ENCODE results near the gene PRKCA.
"Not testable (repeated sequence)": the region's sequence is repeated elsewhere in the genome, so short reads cannot be mapped to it uniquely, and the experiment has no call there.

The PRKCA gene

GRCh38 chr17:66292353-66292752 lies 10.1 kb upstream of the PRKCA start:
- no peak for DNase-seq

- DNase-seq = no peak
Observed at GRCh38 chr17:66296289-66296725, 6.1 kb upstream of the PRKCA start.

DNA sequence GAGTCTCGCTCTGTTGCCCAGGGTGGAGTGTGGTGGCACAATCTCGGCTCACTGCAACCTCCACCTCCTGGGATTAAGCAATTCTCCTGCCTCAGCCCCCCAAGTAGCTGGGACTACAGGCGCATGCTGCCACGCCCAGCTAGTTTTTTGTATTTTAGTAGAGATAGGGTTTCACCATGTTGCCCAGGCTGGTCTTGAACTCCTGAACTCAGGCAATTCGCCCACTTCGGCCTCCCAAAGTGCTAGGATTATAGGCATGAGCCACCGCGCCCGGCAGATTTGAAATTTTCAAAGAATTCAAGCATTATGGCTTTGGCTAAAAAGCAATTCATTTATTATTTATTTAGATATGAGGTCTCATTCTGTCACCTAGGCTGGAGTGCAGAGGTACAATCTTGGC lies 5.0 kb upstream of the PRKCA start:
- not testable (repeated sequence) for DNase-seq

GRCh38 chr17:66299711-66300110 lies 2.7 kb upstream of the PRKCA start:
- no peak for DNase-seq

GRCh38 chr17:66300956-66301355 lies 1.5 kb upstream of the PRKCA start:
- DNase-seq = no peak

- DNase-seq = no peak
Observed at GRCh38 chr17:66301367-66301863, 998 bp upstream of the PRKCA start.

GRCh38 chr17:66302761-66303626 lies 581 bp downstream of the PRKCA start:
- peak; percentile 34 for DNase-seq

DNA sequence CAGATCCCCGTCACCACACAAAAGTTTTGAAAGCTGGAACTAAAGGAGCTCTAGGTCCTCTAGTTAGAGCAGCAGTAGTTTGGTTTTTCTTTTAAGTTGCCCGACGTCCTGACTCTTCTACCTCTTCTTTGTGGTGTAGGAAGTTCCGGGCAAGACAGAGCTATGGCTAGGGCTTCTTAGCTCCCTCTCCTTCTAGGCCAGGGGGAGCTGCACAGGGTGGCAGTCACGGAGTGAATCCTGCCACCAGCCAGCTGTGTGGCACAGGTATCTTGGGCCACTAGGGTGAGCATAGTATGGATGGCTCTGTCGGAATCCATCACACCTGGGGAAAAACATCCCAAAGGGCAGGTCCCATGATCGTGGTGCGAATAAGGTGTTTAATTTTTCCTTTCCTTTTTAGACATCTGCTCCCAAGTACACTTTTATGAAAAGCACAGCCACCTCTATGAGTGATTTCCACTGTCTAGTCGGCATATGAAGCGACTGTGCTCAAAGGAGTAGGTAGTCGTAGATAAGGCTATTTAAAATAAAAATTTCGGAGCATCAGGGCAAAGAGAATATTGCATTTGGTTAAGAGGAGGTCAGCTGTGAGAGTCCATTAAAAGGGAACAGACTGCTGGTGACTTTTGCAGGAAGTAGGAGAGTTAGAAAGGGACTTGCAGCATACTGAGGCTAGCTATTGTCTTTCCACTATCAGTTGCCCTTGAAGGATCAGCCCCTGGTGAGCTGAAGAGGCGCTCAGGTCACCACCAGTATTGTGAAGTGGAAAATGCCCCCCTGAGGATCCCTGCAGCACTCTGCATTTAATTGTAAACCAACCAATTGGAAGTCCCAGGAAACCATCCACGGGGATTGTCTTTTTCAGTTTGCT lies 2.1 kb downstream of the PRKCA start:
- peak; percentile 24 for DNase-seq

- no peak for DNase-seq
Observed at GRCh38 chr17:66306446-66306845, 4.0 kb downstream of the PRKCA start.

DNA sequence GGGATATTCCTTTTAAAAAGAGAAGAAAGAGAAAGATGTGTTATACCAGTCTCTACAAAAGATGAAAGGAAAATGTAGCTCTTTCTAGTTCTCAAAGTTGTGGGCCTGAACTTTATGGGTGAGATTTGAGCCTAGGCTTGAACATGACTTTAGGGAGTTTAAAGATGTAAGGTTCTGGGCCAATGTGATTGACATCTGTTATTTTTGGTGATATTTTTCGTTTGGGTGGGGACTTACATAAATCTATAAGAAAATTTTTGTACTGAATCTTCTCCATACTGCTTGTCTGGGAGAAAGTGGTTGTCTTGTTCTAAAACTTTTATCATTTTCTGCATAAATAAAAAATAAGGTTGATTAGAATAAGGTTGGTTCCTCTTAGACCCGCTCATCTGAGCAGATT lies 4.8 kb downstream of the PRKCA start:
- no peak for DNase-seq

- no peak for DNase-seq
Observed at GRCh38 chr17:66308856-66309255, 6.4 kb downstream of the PRKCA start.

GRCh38 chr17:66309793-66310192 lies 7.4 kb downstream of the PRKCA start:
- no peak for DNase-seq

- no peak for DNase-seq
Observed at GRCh38 chr17:66310528-66311148, 8.2 kb downstream of the PRKCA start.

DNA sequence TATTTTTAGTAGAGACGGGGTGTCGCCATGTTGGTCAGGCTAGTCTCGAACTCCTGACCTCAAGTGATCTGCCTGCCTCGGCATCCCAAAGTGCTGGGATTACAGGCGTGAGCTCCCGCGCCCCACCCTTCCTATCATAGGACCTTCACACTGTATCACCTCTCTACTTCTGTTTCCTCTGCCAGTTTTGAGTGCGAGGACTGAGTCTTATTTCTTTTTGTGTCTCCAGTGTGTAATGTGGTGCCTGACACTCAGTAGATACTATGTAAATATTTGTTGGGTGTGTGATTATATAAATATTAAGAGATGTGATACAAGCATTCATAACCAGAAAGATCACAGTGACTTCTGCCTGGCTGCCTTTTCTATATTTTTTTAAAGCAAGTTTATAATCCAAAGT lies 10.5 kb downstream of the PRKCA start:
- DNase-seq = no peak

GRCh38 chr17:66313325-66313724 lies 10.9 kb downstream of the PRKCA start:
- no peak for DNase-seq

- DNase-seq = no peak
Observed at GRCh38 chr17:66313995-66314659, 11.7 kb downstream of the PRKCA start.

- no peak for DNase-seq
Observed at GRCh38 chr17:66317629-66318028, 15.2 kb downstream of the PRKCA start.

DNA sequence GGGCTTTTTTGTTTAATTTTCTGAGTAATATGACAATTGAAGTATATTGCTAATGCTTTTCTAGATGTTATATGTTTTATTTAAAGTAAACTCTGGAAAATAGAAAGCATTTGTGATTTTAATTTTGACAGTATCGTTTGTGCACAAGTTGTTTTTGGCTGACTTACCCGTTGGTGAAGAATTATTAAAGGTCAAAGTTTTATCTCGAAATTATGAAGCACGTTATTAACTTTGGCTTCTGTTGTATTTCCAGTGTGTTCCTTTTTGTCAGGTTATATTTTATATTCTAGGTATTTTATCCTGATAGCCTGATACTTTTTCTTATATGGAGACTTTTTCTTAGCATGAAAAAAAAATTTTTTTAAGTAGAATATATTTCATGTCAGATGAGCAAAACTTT lies 16.8 kb downstream of the PRKCA start:
- no peak for DNase-seq

DNA sequence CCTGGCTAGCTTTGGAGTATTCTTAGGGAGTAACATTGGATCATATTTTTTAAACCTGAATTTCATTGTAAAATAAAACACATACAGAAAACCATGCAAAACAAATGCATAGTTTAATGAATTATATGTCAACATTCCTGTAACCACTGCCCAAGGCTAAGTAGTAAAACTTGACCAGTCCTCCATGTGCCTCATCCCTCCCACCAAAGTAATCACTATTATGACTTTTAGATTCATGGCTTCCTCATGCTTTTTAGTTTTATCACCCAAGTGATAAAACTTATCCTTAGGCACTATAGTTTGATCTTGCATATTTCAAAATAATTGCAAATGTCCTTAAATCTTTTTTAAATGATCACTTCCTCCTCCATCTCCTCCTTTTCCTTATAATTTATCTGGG lies 20.4 kb downstream of the PRKCA start:
- no peak for DNase-seq

GRCh38 chr17:66324381-66325004 lies 22.1 kb downstream of the PRKCA start:
- DNase-seq = not testable (repeated sequence)

DNA sequence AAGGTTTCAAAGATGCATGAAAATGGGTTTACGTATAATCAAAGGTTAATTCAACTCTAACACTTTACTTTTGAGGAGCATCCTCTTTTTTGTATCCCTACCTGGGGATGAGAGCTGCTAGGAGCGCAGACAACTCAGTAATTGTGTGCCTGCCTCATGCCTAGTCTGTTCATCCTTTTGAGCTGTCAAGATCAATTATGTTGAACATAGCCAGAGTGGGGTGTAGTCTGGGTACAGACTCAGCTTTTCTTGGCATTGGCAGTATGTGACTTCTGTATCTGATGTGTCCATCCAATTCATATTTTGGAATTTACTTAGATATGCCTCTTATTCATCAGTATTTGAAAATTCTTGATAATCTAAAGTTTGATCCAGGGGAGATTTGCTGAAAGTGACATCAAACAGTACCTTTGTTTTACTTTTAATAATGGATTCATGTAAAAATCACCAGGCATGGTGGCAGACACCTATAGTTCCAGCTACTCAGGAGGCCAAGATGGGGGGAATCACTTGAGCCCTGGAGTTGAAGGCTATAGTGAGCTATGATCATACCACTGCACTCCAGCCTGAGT lies 24.1 kb downstream of the PRKCA start:
- no peak for DNase-seq

DNA sequence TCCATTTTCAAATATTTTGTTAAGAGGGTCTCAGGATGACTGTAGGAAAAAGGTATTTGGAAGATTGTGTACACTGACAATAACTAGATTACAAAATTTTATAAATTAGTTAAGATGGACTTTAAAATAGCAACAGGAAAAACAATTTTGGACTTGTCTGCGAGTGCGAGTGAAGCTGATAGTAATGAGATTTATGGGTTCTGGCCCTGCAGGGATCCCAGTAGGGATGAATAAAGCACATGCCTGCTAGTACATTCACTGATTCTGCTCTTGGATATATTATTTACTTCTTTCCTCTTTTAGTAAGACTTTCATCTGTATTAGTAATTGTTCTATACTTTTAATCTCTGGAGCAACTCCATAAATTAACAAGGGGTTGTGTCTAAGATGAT lies 28.2 kb downstream of the PRKCA start:
- no peak for DNase-seq

All from GDM1 (cell line).